Omental fat pad (tissue), 4 donors: ENCODE measurements around the gene MACROD2. TPM values are rescaled to one million over a fixed set of nuclear protein-coding genes. Genes with fewer than 3 reads are reported as not detected.
A peak's percentile ranks its signal among the peaks of the same experiment; 100 is the strongest.

ENCODE experiments used
- ATAC-seq: fragments of 150-250 bp; one replicate; pipeline ENCODE4 v1.9.1; 2016; ENCODE audit warnings: mild to moderate bottlenecking, moderate library complexity; ENCODE audit not compliant: low FRiP score
- DNase-seq: peaks from one replicate; pipeline ENCODE4 v3.0.0-alpha.2; 2019; ENCODE audit warnings: low spot score
- total RNA-seq, 4 donors: library from RNA; depleted of rRNA; stranded (reverse); fragments of >200 nt; gene quantifications; one replicate each; pipeline ENCODE4 v1.1.0, GENCODE V29; 2016
- TF ChIP-seq, protein P1 (sequence below), 3 donors: fragments of 450-650 bp; IDR thresholded peaks; one replicate each; pipeline ENCODE4 v1.5.1; 2016 to 2017; ENCODE audit warnings: antibody characterized with exemption in 3 of 3, mild to moderate bottlenecking in 3 of 3, moderate library complexity in 2 of 3

The MACROD2 gene
- total RNA-seq, 4 donors from 2014 or later: 6.8 to 54.1 (median 7.4) TPM

DNA sequence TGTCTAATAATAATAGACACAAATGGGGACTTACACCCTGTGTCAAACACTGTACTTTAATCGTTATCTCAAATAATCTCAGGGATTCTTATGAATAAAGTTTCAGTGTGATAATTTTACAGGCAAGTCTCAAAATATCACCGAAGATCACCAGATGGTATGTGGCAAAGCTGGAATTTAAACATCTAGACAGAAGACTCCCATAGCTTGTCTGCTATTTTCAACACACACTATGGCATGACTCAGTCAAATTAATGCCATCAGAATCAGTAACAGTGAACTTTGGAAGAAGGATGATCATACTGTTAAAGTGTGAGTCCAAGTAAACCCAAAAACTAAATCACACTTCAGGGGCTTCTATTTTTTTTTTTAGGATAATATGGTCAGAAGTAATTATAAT is 1209.7 kb downstream of the MACROD2 start:
- TF ChIP-seq, protein P1, sequence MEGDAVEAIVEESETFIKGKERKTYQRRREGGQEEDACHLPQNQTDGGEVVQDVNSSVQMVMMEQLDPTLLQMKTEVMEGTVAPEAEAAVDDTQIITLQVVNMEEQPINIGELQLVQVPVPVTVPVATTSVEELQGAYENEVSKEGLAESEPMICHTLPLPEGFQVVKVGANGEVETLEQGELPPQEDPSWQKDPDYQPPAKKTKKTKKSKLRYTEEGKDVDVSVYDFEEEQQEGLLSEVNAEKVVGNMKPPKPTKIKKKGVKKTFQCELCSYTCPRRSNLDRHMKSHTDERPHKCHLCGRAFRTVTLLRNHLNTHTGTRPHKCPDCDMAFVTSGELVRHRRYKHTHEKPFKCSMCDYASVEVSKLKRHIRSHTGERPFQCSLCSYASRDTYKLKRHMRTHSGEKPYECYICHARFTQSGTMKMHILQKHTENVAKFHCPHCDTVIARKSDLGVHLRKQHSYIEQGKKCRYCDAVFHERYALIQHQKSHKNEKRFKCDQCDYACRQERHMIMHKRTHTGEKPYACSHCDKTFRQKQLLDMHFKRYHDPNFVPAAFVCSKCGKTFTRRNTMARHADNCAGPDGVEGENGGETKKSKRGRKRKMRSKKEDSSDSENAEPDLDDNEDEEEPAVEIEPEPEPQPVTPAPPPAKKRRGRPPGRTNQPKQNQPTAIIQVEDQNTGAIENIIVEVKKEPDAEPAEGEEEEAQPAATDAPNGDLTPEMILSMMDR (IDR thresholded peaks at IDR 0.05): no peak
- ATAC-seq (peak; percentile 48), DNase-seq (no peak)

DNA sequence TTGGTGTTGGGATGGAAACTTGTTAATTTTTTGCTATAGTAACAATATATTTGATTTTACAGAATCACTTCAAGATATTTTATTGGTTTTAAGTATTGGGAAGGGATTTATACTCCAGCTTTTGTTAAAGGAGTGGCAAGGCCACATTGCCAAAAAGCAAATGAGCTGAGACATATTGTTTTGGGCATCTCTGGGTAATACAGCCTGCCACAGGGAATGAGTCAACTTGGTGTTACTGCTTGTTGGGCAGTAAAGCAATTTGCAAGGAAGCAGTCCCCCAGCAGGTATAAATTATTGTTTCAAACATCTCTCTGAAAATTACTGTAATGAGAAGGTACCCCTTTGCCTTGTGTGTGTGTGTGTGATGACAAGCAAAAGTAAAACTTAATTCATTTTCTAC is 1210.4 kb downstream of the MACROD2 start:
- no peak for ATAC-seq
- TF ChIP-seq, protein P1 (IDR thresholded peaks at IDR 0.05): no peak
- no peak for DNase-seq

DNA sequence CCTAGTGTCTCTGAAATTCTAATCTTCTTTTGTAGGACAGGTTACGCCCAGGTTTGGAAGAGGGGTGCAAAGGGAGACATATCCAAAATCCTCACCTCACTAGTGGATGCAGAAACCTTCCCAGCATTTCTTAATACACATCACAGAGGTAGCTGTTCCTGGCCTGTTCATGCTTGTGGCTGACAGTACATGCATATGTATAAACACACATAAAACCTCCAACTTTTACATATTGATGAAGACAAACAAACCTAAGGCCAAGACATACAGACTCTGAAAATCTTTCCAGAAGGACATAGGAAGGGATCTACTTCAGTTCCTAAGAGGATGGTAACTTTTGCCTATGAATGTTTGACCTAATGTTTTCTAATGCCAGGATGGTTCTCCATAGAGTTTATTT is 1214.2 kb downstream of the MACROD2 start:
- DNase-seq: no peak
- TF ChIP-seq, protein P1 (IDR thresholded peaks at IDR 0.05): no peak
- ATAC-seq: no peak

DNA sequence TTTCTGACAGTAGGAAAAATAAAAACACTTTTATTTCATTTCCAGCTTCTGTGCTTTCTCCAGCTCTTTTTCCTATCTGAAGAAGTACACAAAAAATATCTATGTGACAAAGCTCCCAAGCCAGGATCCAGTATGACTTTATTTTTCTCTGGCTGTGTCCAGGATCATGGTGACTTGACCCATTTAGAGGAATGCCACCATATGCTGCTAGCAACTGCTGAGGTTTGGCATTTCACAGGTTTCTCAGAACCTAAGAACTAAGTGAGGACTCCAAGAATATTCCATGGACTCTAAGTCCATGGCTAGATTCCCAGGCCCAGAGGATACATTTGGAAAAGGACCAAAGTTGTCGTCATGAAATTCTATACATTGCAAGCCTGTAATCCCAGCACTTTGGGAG is 1218.7 kb downstream of the MACROD2 start:
- ATAC-seq (no peak), DNase-seq (no peak)
- TF ChIP-seq, protein P1 (IDR thresholded peaks at IDR 0.05): no peak

DNA sequence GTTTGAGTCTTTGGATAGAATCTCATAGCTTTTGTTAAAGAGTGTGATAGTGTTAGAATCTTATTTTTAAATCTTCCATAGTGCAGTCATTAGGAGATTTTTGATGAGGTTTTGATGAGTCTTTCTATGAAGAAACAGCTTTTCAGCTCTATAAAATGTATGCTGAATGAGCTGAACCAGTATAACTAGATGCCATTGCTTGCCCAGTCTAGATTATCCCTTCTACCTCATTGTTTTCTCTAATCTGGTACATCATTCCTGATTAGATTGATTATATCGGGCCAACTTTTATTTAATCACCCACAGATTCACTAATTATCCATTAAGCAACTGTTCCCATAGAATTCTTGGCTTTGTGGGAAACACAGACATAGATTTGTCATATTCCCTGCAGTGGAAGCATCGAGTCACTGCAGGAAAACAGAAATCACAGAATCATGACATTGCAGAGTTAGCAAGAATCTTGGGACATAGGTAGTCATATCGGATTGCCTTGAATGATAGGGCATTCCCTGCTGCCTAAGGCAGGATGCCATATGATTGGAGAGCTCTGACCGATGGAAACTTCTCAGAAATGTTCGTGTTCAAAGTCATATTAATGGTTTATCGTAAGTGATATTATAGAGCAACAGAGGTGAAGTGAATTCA is 1224.8 kb downstream of the MACROD2 start:
- TF ChIP-seq, protein P1 (IDR thresholded peaks at IDR 0.05): no peak
- DNase-seq: no peak
- no peak for ATAC-seq

DNA sequence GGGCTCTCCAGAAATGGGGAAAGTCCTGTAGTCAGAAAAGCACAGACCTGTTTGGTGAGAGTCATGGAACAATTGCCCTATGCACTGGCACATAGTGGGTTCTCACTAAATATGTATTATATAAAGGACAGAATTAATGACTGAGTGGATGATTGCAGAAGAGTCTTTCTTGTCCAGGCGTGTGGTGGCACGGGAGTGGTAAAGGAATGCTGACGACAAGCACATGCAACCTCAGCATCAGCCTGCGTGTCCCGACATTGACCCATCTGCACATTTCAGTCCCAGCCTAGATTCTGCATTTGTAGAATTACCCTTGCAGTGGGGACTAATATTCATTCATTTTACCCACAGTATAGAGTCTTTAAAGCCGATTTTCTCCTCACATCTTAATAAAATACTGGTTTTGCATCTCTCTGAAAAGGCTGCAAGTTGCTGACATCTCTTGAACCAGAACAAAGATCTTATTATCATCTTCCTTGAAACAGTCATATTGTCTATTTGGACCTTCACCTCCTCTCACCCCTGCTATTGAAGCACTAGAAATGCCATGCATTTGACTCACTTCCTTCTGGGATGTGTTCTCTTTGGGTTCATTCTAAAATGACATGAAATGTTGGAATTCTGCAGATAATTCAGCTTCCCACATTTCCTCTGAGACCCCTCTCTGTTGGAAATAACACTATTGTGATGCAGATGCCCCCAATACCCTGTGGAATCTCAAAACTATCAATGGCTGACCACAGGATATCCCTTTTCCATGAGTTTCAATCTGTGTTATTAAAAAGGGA is 1225.7 kb downstream of the MACROD2 start:
- TF ChIP-seq, protein P1 (IDR thresholded peaks at IDR 0.05): no peak
- ATAC-seq (no peak), DNase-seq (no peak)
